Stimulated activated CD4-positive, alpha-beta T cell treated with anti-CD3 and anti-CD28 coated beads, Interleukin-1b, Interleukin-23, amount 100 ng/mL, for 1 hour (primary cell): ENCODE measurements around the gene CELSR1.

Experiments used
- DNase-seq, 2 donors: peaks; one replicate each; pipeline ENCODE4 v3.0.0-alpha.2; 2020; ENCODE audit warnings: low read depth in 2 of 2

The CELSR1 gene

DNA sequence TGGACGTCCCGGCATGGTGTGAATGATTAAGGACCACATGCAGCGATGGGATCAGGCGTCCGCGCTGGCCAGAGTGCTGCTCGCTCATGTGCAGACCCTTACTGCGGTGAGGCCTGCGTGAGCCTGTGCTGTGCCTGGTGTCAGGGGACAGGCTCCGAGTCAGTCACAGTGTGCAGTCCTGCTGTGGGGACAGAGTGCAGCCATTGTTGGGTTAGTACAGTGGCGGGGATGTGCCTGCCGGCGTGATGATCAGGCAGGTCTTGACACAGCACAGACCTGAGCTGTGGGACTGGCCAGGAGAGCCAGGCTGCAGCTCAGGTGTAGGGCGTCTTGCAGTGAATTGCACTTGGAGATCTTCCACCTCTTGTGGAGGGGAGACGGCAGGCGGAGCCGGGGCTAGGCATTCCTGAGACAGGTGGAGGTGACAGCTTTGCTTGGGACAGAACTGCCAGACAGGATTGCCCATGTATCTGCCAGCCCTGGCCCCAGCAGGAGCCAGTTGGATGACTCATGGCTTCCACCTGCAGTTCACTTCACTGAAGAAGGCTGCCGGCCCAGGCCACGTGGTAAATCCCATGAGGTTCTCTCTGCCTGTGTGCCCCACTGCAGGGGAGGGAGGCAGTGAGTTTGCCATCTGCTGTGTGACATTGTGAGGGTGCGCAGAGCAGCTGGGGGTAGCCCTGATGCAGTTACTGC, 184.6 kb downstream of the CELSR1 start:
- no peak for DNase-seq

DNA sequence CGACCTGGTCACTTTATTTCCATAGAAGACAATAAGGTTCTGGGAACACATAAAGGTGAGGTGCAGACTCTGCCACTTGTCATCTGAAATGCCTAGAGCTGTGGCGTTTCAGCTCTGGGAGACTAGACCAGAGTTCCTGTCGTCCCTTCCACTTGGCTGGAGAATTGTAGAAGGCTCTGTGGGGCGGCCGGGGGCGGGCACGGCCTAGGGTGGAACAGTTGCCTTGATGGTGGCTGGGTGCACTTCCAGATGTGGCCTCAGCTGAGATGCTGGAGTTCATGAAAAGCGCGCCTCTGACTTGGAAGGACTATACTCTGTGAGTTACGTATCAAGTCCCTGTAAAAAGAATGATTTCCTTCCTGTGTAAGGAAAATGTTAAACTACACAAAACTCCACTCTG, 185.1 kb downstream of the CELSR1 start:
- no peak for DNase-seq

DNA sequence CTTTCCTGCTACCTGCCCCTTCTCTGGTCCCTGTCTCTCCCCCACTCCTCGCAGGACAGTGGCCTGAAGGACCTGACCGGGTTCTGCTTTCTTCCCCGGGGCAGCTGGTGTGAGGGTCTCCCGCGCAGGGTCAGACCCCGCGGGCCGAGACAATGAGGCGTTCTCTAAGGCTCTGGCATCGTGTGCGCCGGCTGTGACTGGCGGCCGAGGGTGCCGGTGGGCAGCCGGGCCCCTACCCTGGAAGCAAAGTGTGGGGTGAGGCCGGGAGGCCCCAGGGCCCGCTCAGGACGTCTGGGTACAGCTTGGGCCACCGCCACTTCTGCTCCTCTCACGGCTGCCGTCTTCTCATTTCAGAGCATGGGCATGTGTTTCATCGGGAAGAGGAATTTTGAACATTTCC, 185.7 kb downstream of the CELSR1 start:
- no peak for DNase-seq

DNA sequence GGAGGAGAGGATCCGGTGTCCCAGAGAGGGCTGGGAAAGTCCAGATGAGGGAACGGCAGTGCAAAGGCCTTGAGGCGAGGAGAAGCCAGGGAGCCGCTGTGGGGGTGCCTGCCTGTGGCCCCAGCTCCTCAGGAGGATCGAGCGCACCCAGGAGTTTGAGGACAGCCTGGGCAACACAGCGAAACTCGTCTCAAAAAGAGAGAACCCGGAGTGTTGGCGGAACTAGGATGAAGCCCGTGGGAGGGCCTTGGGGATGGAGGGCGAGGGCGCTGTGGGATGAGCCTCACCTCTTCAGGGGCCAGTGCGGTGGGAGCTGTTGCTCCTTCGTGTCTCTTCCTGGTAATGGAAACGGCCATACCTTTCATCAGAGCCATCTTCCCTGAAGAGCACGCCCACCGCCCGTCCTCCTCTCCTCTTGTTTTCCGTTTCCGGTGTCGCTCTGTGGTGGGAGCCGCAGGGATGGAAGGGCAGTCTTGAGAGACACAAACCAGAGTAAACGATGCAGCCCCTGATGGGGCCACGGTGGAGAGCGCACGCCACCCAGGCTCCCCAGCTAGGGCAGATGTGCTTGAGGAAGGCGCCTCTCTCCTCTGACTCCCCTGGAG, 186.2 kb downstream of the CELSR1 start:
- no peak for DNase-seq

DNA sequence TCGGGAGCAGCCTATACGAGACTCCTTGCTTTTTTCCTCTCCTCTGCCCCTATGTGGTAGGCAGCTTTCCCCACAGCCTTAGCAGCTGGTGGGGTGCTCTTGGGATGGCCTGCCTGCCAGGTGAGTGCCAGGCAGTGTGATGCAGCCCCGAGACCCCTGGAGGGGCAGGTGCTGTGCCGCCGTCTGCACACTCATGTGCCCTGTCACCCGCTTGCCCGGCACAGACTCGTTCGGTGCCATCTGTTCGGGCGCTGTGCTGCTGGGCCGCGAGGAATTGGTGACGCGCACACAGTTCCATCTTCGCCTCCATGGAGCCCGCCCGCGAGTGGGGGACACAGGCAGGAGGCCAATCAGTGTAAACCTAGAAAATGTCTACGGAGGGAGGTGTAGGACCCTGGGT, 186.8 kb downstream of the CELSR1 start:
- DNase-seq = no peak

DNA sequence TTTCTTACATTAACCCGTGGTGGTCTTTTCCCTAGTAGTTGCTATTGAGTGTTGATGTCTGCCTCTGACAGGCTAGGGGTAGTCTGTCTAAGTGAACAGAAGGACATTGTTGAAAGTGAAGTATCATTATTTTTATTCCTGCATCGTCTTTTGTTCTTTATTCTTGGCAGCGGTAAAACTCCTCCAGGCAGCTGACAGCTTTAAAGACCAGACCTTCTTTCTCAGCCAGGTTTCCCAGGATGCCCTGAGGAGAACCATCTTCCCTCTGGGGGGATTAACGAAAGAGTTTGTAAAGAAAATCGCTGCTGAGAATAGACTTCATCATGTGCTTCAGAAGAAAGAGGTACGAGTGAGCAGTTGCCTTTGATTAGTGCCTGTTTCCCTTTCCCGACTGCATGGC, 187.3 kb downstream of the CELSR1 start:
- DNase-seq = no peak

DNA sequence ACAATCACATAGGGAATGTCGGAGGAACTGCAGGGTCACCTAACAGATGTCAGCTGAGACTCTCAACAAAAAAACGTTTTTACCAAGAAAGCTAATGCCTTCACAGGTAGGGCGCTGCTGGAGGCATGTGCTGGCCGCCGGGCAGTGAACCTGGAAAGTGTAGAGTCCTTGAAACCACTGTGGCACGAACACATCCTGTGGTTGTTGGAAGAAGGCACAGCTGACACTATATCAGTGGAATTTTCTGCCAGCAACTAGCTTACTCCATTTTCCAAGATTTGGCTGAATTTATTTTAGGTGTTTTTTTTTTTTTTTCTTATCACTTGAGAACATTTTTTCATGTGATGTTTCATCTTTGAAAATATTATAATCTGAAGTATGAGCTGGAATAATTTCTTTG, 187.7 kb downstream of the CELSR1 start:
- no peak for DNase-seq

DNA sequence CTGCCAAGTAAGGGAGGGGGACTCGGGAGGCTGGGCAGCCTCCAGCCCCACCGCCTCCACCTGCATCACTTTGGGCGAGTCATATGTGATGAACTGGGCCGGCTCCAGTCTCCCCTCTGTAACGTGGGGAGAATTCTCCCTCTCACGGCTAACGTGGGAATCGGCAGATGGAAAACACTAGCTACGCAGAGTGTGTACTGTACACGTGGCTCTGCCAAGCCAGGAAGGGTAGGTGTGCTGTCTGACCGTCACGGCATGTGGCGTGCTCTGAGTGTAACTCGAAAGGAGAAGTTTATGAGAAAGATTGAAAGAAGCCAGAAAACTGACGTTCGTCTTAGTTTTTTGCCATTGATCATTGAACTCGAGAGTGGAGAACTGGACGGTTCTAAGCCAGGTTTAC, 188.2 kb downstream of the CELSR1 start:
- no peak for DNase-seq

DNA sequence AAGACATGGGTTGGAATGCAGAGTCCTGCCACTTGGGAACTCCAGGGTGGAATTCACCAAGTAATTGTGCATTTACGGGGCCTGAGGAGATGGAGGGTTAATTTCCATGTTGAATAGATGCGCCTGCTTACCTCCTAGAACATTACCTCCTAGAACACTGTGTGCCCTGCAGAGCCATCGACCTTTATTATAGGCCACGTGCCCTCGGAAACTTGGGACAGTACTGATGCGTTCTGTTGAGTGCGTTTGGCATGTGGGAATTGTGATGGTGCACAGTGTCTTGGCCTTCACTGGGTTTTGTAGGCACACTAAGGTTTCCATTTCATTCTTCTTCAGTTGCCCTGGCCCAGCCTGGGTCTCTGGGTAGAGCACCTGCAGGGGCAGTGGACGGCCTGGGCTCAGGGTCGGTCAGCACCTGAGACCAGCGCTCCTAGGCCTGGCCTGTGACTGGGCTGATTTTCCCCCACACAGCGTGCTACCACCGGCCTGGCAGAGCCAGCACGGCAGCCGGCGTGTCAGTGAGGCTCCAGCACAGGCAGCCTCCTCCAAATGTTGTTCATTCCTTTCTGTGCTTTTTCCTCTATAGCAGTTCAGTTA, 189.2 kb downstream of the CELSR1 start:
- DNase-seq = no peak

DNA sequence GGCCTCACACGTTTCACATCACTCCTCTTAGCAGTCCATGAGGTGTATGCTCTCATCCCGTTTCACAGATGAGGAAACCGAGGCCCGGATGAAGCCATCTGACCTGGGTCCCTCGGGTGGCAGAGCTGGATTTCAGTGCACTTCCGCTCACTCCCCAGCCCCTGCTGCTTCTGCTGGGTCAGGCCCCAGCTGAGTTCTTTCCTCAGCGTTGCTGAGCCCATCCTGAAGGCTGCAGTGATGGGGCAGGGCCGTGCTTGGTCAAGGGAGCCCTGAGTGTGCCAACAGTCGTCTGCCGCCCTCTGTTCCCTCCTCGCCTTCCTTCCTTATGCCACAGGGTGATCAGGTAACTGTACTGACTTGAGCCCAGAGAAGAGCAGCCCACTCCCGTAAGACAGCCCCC, 189.8 kb downstream of the CELSR1 start:
- no peak for DNase-seq

DNA sequence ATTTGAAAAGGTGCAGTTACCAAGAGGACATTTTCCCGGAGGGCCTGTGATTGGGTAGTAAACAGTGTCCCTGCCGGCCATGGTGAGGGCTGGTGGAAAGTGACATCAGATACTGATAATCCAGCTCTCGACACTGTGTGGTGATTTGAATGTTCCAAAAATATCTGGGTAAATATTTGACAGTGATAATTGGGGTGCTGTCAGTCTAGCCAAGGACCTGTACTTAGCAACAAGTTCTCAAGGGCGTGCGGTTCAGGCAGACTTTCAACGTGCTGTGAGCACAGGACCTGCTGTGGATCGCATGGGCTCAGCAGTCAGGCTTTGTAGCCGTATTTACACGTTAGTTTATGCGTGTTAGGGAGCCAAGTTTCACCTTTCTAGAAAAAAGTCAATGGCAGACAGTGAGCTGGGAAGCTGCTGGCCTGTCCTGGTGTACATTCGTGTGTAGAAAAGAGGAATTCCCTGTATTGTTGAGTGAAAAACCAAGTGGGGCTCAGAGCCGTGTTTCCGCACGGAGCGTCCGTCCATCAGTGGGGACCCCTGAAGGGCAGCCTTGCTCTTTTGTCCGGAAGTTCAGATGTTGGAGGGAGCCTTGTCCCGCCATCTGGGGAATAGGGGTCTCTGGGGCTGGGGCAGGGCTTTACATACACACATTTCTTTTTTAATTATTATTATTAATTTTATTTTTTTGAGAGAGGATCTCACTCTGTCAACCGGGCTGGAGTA, 190.6 kb downstream of the CELSR1 start:
- no peak for DNase-seq

DNA sequence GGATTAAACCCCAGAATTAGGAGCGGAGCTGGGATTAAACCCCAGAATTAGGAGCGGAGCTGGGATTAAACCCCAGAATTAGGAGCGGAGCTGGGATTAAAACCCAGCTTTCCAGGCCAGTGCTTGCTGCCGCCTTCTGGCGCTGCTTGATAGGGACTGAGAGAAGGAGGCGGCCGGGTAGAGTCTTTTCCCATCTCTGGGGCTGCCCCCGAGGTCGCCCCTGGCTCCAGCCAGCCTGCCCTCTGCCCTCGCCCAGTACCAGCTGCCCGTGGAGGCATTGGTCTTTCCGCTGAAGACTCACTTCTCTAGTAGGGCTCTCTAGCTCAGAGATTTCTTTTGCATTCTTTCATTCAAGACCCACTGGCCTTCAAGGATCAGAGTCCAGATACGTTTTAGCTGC, 196.7 kb downstream of the CELSR1 start:
- no peak for DNase-seq

DNA sequence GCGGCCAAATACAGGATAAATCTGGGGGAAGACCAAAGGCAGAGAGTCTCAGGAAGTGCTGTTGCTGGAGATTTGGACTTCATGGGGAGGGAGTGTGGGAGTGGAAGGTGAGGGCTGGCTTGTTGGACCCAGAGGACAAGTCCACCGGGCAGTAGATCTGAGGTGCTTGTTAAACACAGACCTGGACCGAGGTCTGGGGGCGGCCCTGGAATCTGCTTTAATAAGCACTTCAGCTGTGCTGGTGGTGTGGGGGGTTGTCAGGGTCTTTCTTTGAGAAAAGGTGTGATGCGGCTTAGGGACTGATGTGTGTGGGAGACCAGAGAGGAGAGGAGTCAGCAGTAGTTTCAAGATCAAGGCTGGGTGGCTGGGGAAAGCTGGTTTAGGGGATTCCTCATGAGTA, 197.5 kb downstream of the CELSR1 start:
- DNase-seq = no peak

DNA sequence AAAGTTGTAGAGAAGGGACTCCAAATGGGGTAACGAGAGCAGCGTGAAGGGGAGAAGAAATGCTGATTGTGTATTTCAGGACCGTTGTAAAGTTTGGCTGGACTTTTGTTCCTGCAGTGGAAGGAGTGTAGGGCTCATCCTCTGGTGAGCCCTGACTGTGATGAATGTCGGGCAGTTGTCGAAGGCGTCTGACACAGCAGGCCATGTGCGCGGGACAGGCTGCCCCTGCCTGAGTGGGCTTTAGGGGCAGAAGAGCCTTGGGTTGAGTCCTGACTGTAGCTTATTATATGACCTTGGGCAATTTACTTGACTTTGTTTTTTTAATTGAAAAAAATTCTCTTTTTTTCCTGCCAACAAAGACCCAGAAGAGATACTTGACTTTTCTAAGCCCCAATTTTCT, 198.8 kb downstream of the CELSR1 start:
- no peak for DNase-seq

DNA sequence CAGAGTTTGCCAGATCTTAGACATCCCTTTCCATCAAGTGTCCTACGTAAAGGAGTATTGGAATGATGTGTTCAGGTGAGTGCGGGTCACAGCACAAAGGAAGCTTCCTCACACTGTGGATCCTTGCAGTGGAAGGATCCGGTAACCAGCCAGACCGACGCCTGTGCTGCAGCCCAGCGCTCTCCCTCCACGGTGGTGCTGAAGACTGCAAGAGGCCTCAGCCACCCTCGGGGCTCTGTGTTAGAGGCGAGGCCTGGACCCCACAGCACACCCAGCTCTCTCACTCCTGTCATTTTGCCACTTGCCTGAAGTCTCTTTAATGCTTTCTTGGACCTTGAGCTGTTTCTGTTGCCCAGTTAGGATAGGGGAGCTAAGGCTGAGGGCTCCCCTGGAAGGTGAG, 199.6 kb downstream of the CELSR1 start:
- DNase-seq = no peak

DNA sequence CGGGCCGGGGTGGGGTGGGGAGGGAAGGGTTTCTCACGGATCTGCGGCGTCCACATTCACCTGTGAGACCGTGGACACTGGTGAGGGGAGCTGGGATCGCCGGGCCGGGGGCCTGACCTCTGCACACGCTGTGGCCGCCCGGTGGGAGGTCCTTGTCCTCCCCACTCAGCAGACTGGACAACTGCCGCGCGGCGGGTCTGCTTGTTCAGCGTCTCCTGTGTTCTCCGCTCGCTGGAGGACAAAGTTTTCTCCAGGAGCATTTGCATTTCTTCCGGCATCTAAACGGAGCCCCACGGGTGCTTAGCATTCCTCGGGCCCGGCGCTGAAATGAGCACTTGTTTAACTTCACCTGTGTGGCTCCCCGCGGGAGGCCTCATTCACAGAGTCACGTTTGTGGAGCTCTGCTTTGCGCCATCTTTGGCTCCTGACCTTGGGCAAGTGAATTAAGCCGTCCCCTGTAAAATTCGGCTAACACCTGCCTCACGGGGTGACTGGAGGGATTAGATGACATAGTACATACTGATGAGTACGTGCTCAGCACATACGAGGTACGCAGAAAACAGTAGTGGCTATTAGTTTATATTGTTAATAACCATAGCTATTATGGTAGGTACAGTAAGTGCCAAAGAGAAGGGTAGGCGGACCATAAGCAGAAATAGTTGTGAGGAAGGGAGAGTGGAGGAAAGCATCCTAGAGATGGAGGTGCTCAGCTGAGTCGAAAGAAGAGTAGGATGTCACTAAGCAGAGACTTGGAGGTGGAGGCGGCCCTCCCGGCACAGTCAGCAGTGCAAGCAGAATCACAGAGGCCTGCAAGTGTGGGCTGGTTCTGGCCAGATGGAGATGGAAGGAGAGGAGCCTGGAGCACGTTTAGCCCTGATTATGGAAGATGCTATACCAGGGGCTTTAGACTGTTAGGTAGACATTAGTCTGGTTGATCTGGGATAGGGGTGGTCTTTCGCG, 201.0 kb downstream of the CELSR1 start:
- no peak for DNase-seq

DNA sequence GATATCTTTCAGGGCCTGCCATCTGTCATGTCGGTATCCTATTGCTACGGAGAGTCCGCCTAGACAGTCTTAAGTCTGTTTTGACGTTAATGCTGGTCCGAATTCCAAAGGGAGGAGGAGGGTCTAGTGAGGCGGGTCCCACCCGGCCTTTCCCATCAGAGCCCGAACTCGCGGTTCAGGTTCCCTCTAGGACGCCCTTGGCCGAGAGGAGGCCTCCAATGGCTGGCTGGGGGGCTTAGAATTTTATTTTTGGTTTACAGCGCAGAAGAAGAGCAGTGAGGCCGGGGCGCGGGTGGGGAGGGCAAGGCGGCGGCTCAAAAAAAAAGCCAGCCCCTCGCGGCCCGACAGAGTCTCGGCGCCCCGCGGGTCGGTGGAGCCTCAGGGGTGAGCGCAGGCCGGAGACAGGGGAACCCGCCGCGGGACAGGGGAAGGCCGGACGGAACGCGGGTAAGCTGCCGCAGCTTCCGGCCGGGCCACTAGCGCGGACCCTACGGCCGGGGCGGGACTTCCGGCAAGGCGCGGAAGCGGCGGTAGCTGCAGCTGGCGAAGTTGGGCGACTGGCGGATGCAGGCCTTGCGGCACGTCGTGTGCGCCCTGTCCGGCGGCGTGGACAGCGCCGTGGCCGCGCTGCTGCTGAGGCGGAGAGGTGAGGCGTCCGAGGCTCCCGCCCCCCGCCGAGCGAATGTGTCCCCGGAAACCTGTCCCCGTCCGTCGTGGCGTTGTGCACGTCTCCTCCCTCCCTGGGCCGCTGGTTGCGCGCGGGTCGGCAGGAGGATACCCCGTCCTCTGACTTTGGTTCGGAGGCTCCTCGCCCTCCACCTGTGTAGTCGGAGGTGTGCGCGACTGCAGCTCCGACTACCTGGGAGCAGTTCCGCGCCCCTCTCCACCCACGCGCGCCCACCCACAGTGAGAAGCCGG, 202.0 kb downstream of the CELSR1 start, which contains the start of gene TRMU:
TSS of gene TRMU (plus strand) at position 514 of the 918 bp plus-strand sequence. CDS start at position 565, 51 bp downstream.
- DNase-seq = peak; percentile 33 to 60

DNA sequence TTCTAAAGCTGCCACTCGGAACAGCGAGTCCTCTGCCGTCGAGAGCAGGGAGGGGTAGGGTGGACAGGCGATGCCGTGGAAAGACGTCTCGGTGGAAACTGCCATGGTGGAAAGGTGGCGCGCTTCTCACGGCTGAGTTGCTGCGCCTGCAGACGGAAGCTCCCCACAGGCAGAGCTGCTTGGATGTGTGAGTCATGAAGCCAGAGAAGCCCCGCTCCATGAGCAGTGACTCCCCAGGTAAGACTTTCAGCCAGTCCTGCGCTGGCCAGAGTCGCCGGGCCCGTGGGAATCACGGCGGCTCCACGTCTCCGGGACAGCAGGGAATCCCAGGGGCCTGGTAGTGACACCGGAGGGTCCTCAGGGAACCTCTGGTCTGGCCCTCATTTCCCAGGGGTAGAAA, 205.9 kb downstream of the CELSR1 start:
- no peak for DNase-seq

DNA sequence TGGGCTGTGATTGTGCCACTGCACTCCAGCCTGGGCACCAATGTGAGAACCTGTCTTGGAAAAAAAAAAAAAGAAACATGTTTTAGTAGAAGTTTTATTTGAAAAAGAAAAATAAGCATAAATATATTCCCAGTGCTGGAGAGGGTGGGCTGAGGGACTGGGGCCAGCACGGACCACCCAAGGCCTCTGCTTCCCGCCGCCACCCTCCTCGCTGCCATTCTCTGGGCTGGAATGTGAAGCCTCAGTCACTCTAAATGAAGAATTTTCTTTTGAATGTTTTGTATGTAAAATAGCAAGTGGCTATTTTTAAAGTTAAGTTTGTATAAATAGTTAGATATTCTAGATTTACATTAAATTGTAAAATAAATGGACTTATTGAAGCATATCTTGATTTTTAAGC, 207.0 kb downstream of the CELSR1 start:
- DNase-seq = no peak

DNA sequence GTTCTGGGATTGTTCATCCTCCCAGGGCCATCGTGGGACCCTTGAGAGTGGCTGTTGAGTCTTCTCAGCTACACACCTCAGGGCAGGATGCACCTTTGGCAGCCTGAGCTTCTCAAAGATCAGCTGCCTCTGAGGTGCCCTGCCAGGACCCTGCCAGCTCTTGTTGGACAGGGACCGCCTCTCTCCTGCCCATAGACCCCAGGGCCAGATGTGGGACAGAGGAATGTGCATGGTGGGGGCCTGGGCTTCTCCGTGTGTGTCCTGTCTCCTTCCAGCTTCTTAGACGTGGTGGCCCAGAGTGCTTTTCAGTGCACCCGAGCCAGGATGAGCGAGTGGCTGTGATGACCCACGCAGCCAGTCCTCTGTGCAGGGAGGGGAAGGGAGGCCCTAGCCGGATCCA, 207.8 kb downstream of the CELSR1 start:
- DNase-seq = no peak
